Body of pancreas (tissue), 4 donors: Measurements from ENCODE around the gene ZFAND3.

ENCODE experiments used
- CTCF ChIP-seq, 7 experiments: fragments of 450-650 bp in 4 of 7; fragments of 200-600 bp in 3 of 7; sonication (generic) in 3 of 7; IDR thresholded peaks; one replicate each; pipeline ENCODE4 v1.5.1; 2016 to 2019; ENCODE audit warnings: antibody characterized with exemption in 7 of 7
- POLR2A ChIP-seq, 3 donors: fragments of 450-650 bp; IDR thresholded peaks; one replicate each; pipeline ENCODE4 v1.6.1; 2016; ENCODE audit warnings: antibody characterized with exemption in 3 of 3, mild to moderate bottlenecking in 2 of 3

- TF ChIP-seq CTCF (IDR thresholded peaks at IDR 0.05) (no peak), POLR2A (IDR thresholded peaks at IDR 0.05) (no peak)
Observed at GRCh38 chr6:38142178-38142902, 322.8 kb downstream of the ZFAND3 start.
